HepG2 (cell line): ENCODE measurements around the gene FANCD2. TPM values are rescaled to one million over a fixed set of nuclear protein-coding genes. Genes with fewer than 3 reads are reported as not detected.

Source experiments
- HDAC2 ChIP-seq: sonication (generic); formaldehyde crosslinking; IDR thresholded peaks from 2 replicates; pipeline ENCODE4 v1.4.0; 2020; ENCODE audit warnings: missing genetic modification reagents
- HNF1B ChIP-seq: sonication (generic); formaldehyde crosslinking; IDR thresholded peaks from 2 replicates; pipeline ENCODE4 v1.5.1; 2020; ENCODE audit warnings: mild to moderate bottlenecking, moderate library complexity, missing genetic modification reagents
- HNF4A ChIP-seq: sonication (generic); formaldehyde crosslinking; IDR thresholded peaks from 2 replicates; pipeline ENCODE4 v1.4.0; 2020; ENCODE audit warnings: missing genetic modification reagents
- IRF2 ChIP-seq: IDR thresholded peaks from 2 replicates; pipeline ENCODE4 v1.6.1; 2018; ENCODE audit warnings: missing genetic modification reagents, missing compliant biosample characterization
- ISX ChIP-seq: sonication (generic); formaldehyde crosslinking; conservative IDR thresholded peaks from 2 replicates; pipeline ENCODE4 v1.5.0; 2020; ENCODE audit warnings: missing genetic modification reagents
- KLF16 ChIP-seq, 2 experiments: sonication (generic) in 1 of 2; formaldehyde crosslinking in 1 of 2; IDR thresholded peaks; 2 replicates each; pipeline versions ENCODE4 v1.6.1 to v1.8.0; 2016 to 2023; ENCODE audit warnings: missing genetic modification reagents in 2 of 2, missing compliant biosample characterization in 1 of 2
- MED1 ChIP-seq: sonication (generic); formaldehyde crosslinking; IDR thresholded peaks from 2 replicates; pipeline ENCODE4 v1.4.0; 2020; ENCODE audit warnings: missing genetic modification reagents
- MEF2D ChIP-seq: sonication (generic); formaldehyde crosslinking; IDR thresholded peaks from 2 replicates; pipeline ENCODE4 v1.5.1; 2020; ENCODE audit warnings: mild to moderate bottlenecking, missing genetic modification reagents
- MEIS2 ChIP-seq: sonication (generic); formaldehyde crosslinking; IDR thresholded peaks from 2 replicates; pipeline ENCODE4 v1.9.0; 2021; ENCODE audit warnings: mild to moderate bottlenecking, missing genetic modification reagents
- NFATC3 ChIP-seq: sonication (generic); formaldehyde crosslinking; IDR thresholded peaks from 2 replicates; pipeline ENCODE4 v1.5.1; 2020; ENCODE audit warnings: mild to moderate bottlenecking, missing genetic modification reagents
- NONO ChIP-seq, 2 experiments: fragments of 450-650 bp in 1 of 2; sonication (generic) in 1 of 2; formaldehyde crosslinking in 1 of 2; IDR thresholded peaks in 1 of 2; conservative IDR thresholded peaks in 1 of 2; 2 replicates each; pipeline versions ENCODE4 v1.6.1 to v1.8.0; 2017 to 2022; ENCODE audit warnings: mild to moderate bottlenecking in 1 of 2, missing genetic modification reagents in 1 of 2, moderate library complexity in 1 of 2
- REXO4 ChIP-seq: sonication (generic); formaldehyde crosslinking; IDR thresholded peaks from 2 replicates; pipeline ENCODE4 v1.8.0; 2022; ENCODE audit warnings: missing genetic modification reagents, mild to moderate bottlenecking, borderline replicate concordance
- SALL1 ChIP-seq: sonication (generic); formaldehyde crosslinking; IDR thresholded peaks from 2 replicates; pipeline ENCODE4 v1.8.0; 2022; ENCODE audit warnings: mild to moderate bottlenecking, missing genetic modification reagents
- SAP130 ChIP-seq: IDR thresholded peaks from 2 replicates; pipeline ENCODE4 v1.6.1; 2016; ENCODE audit warnings: low read depth
- SMC3 ChIP-seq: IDR thresholded peaks from 2 replicates; pipeline ENCODE4 v1.6.1; 2011; ENCODE audit warnings: low read length, improper control_type of control experiment
- TEAD3 ChIP-seq: optimal IDR thresholded peaks from 2 replicates; pipeline ENCODE3; 2016; ENCODE audit warnings: borderline replicate concordance
- THAP11 ChIP-seq: IDR thresholded peaks from 2 replicates; pipeline ENCODE4 v1.6.1; 2016; ENCODE audit warnings: missing biosample characterization, missing genetic modification reagents
- TOE1 ChIP-seq: sonication (generic); formaldehyde crosslinking; IDR thresholded peaks from 2 replicates; pipeline ENCODE4 v1.4.0; 2020; ENCODE audit warnings: mild to moderate bottlenecking, missing genetic modification reagents
- ZBTB8A ChIP-seq: sonication (generic); formaldehyde crosslinking; IDR thresholded peaks from 2 replicates; pipeline ENCODE4 v1.4.0; 2020; ENCODE audit warnings: mild to moderate bottlenecking, low read depth, missing genetic modification reagents, borderline replicate concordance
- ZNF468 ChIP-seq: sonication (generic); formaldehyde crosslinking; IDR thresholded peaks from 2 replicates; pipeline ENCODE4 v1.8.0; 2022; ENCODE audit warnings: mild to moderate bottlenecking, moderate library complexity, missing genetic modification reagents
- ZNF670 ChIP-seq: sonication (generic); formaldehyde crosslinking; IDR thresholded peaks from 2 replicates; pipeline ENCODE4 v1.8.0; 2022; ENCODE audit warnings: mild to moderate bottlenecking, missing genetic modification reagents, borderline replicate concordance
- ZNF678 ChIP-seq: sonication (generic); formaldehyde crosslinking; IDR thresholded peaks from 2 replicates; pipeline ENCODE4 v1.4.0; 2020; ENCODE audit warnings: mild to moderate bottlenecking, missing genetic modification reagents
- ZNF703 ChIP-seq: sonication (generic); formaldehyde crosslinking; IDR thresholded peaks from 2 replicates; pipeline ENCODE4 v1.5.1; 2020; ENCODE audit warnings: missing genetic modification reagents, mild to moderate bottlenecking, moderate library complexity, borderline replicate concordance
- ZNF816 ChIP-seq: sonication (generic); formaldehyde crosslinking; IDR thresholded peaks from 2 replicates; pipeline ENCODE4 v1.8.0; 2022; ENCODE audit warnings: missing genetic modification reagents, mild to moderate bottlenecking, borderline replicate concordance
- polyA plus RNA-seq, 8 experiments: library from polyadenylated mRNA; depleted of rRNA in 3 of 8; stranded (reverse) in 7 of 8; unstranded in 1 of 8; fragments of >200 nt; fragmentation: Illumina TruSeq in 4 of 8; extraction: Trizol in 4 of 8; gene quantifications; 2 replicates each; pipeline versions ENCODE4 v1.2.1 to v1.2.3, GENCODE V29; 2011 to 2016; ENCODE audit warnings: low read depth in 4 of 8, missing spikeins in 1 of 8, mixed read lengths in 1 of 8; ENCODE audit not compliant: insufficient read depth in 1 of 8
- total RNA-seq, 5 experiments: library from RNA; depleted of rRNA; stranded (reverse); fragments of >200 nt; fragmentation: Illumina TruSeq; extraction: Trizol; gene quantifications; 2 replicates each; pipeline ENCODE4 v1.2.3, GENCODE V29; 2016; ENCODE audit warnings: low read depth in 1 of 5
- TF ChIP-seq, protein P1 (sequence below): IDR thresholded peaks from 2 replicates; pipeline ENCODE4 v1.6.1; 2016
- TF ChIP-seq, protein P2 (sequence below): sonication (generic); formaldehyde crosslinking; IDR thresholded peaks from 2 replicates; pipeline ENCODE4 v1.4.0; 2020; ENCODE audit warnings: missing genetic modification reagents, mild to moderate bottlenecking, borderline replicate concordance

FANCD2 gene
- total and polyA plus RNA-seq, 2 of the 13 experiments (the other 11 are each of a cell fraction or from before 2014, with no cell fraction given) = 10.1 to 42.0 TPM

- TF ChIP-seq HNF1B (CRISPR knock-in tag) (0 out of 2 replicates have a peak, but pooled peaks have one; percentile 22), NONO (IDR thresholded peaks at IDR 0.05) (no peak), NONO (CRISPR knock-in tag; conservative IDR thresholded peaks at IDR 0.05) (0 out of 2 replicates have a peak, but pooled peaks have one; percentile 1), MEF2D (CRISPR knock-in tag) (no peak), HDAC2 (CRISPR knock-in tag) (peak; percentile 54; the same call in 1 of the 2 replicates), ZNF670 (CRISPR knock-in tag) (0 out of 2 replicates have a peak, but pooled peaks have one; percentile 11), IRF2 (0 out of 2 replicates have a peak, but pooled peaks have one; percentile 39), ZBTB8A (no peak), ZNF703 (no peak), ZNF678 (no peak), MED1 (peak; percentile 78), ZNF468 (CRISPR knock-in tag) (no peak), TOE1 (no peak), NFATC3 (CRISPR knock-in tag) (no peak), ISX (CRISPR knock-in tag) (no peak), THAP11 (CRISPR knock-in tag) (no peak), SALL1 (CRISPR knock-in tag) (peak; percentile 72), MEIS2 (CRISPR knock-in tag) (0 out of 2 replicates have a peak, but pooled peaks have one; percentile 48), TEAD3 (CRISPR knock-in tag) (peak; percentile 83), HNF4A (CRISPR knock-in tag) (peak; percentile 93), SAP130 (CRISPR knock-in tag) (peak; percentile 80), ZNF816 (no peak), REXO4 (CRISPR knock-in tag) (no peak), KLF16 (CRISPR knock-in tag; IDR thresholded peaks at IDR 0.05) (peak in 1 of 2 experiments; percentile 74; a peak in 1 of 4 replicates), SMC3 (peak; percentile 34; the same call in 1 of the 2 replicates)
- TF ChIP-seq, protein P1, sequence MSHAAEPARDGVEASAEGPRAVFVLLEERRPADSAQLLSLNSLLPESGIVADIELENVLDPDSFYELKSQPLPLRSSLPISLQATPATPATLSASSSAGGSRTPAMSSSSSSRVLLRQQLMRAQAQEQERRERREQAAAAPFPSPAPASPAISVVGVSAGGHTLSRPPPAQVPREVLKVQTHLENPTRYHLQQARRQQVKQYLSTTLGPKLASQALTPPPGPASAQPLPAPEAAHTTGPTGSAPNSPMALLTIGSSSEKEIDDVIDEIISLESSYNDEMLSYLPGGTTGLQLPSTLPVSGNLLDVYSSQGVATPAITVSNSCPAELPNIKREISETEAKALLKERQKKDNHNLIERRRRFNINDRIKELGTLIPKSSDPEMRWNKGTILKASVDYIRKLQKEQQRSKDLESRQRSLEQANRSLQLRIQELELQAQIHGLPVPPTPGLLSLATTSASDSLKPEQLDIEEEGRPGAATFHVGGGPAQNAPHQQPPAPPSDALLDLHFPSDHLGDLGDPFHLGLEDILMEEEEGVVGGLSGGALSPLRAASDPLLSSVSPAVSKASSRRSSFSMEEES (CRISPR knock-in tag) = 0 out of 2 replicates have a peak, but pooled peaks have one; percentile 24
- TF ChIP-seq, protein P2, sequence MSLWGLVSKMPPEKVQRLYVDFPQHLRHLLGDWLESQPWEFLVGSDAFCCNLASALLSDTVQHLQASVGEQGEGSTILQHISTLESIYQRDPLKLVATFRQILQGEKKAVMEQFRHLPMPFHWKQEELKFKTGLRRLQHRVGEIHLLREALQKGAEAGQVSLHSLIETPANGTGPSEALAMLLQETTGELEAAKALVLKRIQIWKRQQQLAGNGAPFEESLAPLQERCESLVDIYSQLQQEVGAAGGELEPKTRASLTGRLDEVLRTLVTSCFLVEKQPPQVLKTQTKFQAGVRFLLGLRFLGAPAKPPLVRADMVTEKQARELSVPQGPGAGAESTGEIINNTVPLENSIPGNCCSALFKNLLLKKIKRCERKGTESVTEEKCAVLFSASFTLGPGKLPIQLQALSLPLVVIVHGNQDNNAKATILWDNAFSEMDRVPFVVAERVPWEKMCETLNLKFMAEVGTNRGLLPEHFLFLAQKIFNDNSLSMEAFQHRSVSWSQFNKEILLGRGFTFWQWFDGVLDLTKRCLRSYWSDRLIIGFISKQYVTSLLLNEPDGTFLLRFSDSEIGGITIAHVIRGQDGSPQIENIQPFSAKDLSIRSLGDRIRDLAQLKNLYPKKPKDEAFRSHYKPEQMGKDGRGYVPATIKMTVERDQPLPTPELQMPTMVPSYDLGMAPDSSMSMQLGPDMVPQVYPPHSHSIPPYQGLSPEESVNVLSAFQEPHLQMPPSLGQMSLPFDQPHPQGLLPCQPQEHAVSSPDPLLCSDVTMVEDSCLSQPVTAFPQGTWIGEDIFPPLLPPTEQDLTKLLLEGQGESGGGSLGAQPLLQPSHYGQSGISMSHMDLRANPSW (CRISPR knock-in tag) = no peak
Measured at GRCh38 chr3:10004960-10005564, 21.2 kb upstream of the FANCD2 start (continued).
